ENCODE results near the gene KIAA1958. TPM values are rescaled to one million over a fixed set of nuclear protein-coding genes. Genes with fewer than 3 reads are reported as not detected.

KIAA1958 gene
- total RNA-seq, 2 experiments from 2014 or later = 14.9 to 15.3 TPM

GRCh38 chr9:112550531-112550930 lies 63.9 kb downstream of the KIAA1958 start:
- peaks cover 2% of the 10 kb centered on the region for H3K36me3 Mint-ChIP-seq (ENCODE audit: low read depth)
- TF ChIP-seq CTCF (IDR thresholded peaks at IDR 0.05) = no peak
- H3K27me3 Mint-ChIP-seq = no peaks in the 10 kb centered on the region
- H3K27ac Mint-ChIP-seq = no peak overlapping the region
- POLR2A ChIA-PET = interaction anchor here (0.6 kb wide), 1 partner anchor 199 kb away, joined by 3 read pairs; no protein-coding TSS in a partner anchor
- peaks cover 10% of the 10 kb centered on the region for H3K4me1 Mint-ChIP-seq (ENCODE audit: low read depth)
- ATAC-seq (no peak), DNase-seq (no peak)
- no peaks in the 10 kb centered on the region for H3K9me3 Mint-ChIP-seq
- intact Hi-C loops (cut with micrococcal nuclease) = no loop called here
- CTCF ChIA-PET = interaction anchor here (1.9 to 2.2 kb wide), 2 partner anchors 107 to 242 kb away, joined by 4 to 5 read pairs; no protein-coding TSS in a partner anchor
- no peak overlapping the region for H3K4me3 Mint-ChIP-seq

GRCh38 chr9:112551641-112552040 lies 65.0 kb downstream of the KIAA1958 start:
- Mint-ChIP-seq H3K4me3 (no peak overlapping the region), H3K27ac (no peak overlapping the region), H3K9me3 (no peaks in the 10 kb centered on the region), H3K36me3 (ENCODE audit: low read depth) (no peaks in the 10 kb centered on the region), H3K27me3 (no peaks in the 10 kb centered on the region), H3K4me1 (ENCODE audit: low read depth) (peaks cover 5% of the 10 kb centered on the region)
- no peak for DNase-seq
- TF ChIP-seq CTCF (IDR thresholded peaks at IDR 0.05) = no peak
- no peak for ATAC-seq
- ChIA-PET CTCF (interaction anchor here (1.6 to 1.9 kb wide), 2 partner anchors 22 to 108 kb away, joined by 3 to 4 read pairs; no protein-coding TSS in a partner anchor), POLR2A (no interaction called here)
- intact Hi-C loops (cut with micrococcal nuclease) = no loop called here

- peaks cover 5% of the 10 kb centered on the region for H3K4me1 Mint-ChIP-seq (ENCODE audit: low read depth)
- no peak for ATAC-seq
- POLR2A ChIA-PET = no interaction called here
- CTCF ChIA-PET = interaction anchor here (1.2 to 1.6 kb wide), 2 partner anchors 21 to 96 kb away, joined by 3 read pairs; no protein-coding TSS in a partner anchor
- no peak overlapping the region for H3K4me3 Mint-ChIP-seq
- no peaks in the 10 kb centered on the region for H3K9me3 Mint-ChIP-seq
- no peaks in the 10 kb centered on the region for H3K36me3 Mint-ChIP-seq (ENCODE audit: low read depth)
- intact Hi-C loops (cut with micrococcal nuclease) = no loop called here
- H3K27ac Mint-ChIP-seq = no peak overlapping the region
- DNase-seq = no peak
- TF ChIP-seq CTCF (IDR thresholded peaks at IDR 0.05) = no peak
- no peaks in the 10 kb centered on the region for H3K27me3 Mint-ChIP-seq
These were observed 65.8 kb downstream of the KIAA1958 start for GRCh38 chr9:112552229-112553056.

DNA sequence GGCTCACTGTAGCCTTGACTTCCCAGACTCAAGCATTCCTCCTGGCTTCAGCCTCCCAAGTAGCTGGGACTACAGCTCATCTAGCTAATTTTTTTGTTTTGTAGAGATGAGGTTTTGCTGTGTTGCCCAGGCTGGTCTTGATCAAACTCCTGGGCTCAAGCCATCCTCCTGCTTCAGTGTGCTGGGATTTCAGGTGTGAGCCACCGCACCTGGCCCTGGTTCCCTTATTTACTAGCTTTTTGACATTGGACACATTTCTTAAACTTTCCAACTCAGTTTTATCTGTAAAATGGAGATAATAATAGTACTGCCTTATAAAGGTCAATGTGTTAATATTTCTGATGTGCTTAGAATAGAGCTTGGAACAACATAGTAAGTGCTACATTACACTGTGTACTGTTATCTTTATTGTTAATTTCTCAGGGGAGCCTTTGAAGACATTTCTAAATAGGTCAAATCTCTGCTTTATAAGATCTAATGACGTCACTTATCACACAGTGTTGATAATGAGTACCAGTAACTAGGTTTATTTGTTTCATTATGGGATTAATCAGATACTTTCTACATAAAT lies 66.7 kb downstream of the KIAA1958 start:
- intact Hi-C loops (cut with micrococcal nuclease) = no loop called here
- POLR2A ChIA-PET = no interaction called here
- DNase-seq (no peak), ATAC-seq (no peak)
- CTCF ChIA-PET = interaction anchor here (1.2 kb wide), 1 partner anchor 95 kb away, joined by 3 read pairs; no protein-coding TSS in a partner anchor
- H3K9me3 Mint-ChIP-seq = no peaks in the 10 kb centered on the region
- H3K27me3 Mint-ChIP-seq = no peaks in the 10 kb centered on the region
- TF ChIP-seq CTCF (IDR thresholded peaks at IDR 0.05) = no peak
- no peak overlapping the region for H3K4me3 Mint-ChIP-seq
- no peaks in the 10 kb centered on the region for H3K36me3 Mint-ChIP-seq (ENCODE audit: low read depth)
- no peak overlapping the region for H3K27ac Mint-ChIP-seq
- H3K4me1 Mint-ChIP-seq (ENCODE audit: low read depth) = peaks cover 5% of the 10 kb centered on the region

GRCh38 chr9:112554516-112554915 lies 67.9 kb downstream of the KIAA1958 start:
- intact Hi-C loops (cut with micrococcal nuclease) = no loop called here
- H3K27ac Mint-ChIP-seq = no peak overlapping the region
- ATAC-seq = no peak
- no peak for DNase-seq
- POLR2A ChIA-PET = no interaction called here
- no peaks in the 10 kb centered on the region for H3K36me3 Mint-ChIP-seq (ENCODE audit: low read depth)
- no peaks in the 10 kb centered on the region for H3K27me3 Mint-ChIP-seq
- no peak overlapping the region for H3K4me3 Mint-ChIP-seq
- peaks cover 9% of the 10 kb centered on the region for H3K4me1 Mint-ChIP-seq (ENCODE audit: low read depth)
- H3K9me3 Mint-ChIP-seq = no peaks in the 10 kb centered on the region
- CTCF ChIA-PET = interaction anchor here (0.8 to 1.4 kb wide), 2 partner anchors 12 to 265 kb away, joined by 3 read pairs; no protein-coding TSS in a partner anchor
- TF ChIP-seq CTCF (IDR thresholded peaks at IDR 0.05) = no peak
